Activated CD4-positive, CD25-positive, alpha-beta regulatory T cell treated with anti-CD3 and anti-CD28 coated beads, Interleukin-2, amount 50 U/mL, for 16 hours (primary cell): ENCODE measurements around the gene WAC.

ENCODE experiments used
- DNase-seq: peaks from one replicate; pipeline ENCODE4 v3.0.0-alpha.2; 2020; ENCODE audit warnings: low read depth, low spot score

The WAC gene

DNA sequence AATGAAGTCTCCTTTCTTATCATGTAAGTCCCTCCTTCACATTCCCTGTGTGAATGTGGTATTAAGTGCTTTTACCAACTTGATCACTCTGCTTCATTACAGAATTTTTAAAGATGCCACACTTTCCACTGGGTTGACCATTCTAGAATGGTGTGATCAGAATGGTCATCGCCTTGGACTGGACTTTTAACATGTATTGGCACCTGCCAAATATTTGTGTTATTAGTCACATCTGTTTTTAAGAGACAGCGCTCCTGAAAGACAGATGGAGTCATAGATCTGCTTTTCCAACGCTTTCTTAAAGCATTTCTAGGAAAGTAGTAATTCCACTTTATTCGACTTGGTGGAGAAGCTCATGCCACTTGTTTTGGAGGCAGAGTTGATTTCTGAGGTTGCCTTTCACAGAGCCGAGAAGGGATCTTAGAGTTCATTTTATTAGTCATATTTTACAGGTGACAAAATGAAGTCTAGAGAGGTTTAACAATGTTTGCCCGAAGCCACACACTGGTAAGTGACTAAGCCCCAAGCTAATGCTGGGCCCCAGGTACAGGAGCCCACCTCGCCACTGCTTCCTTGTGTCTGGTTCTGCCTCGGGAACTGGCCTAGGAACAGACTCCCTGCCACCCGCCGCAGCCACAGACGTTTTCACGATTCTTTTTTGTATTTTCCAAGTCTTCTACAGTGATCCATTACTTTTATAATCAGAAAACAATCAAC lies 134.0 kb downstream of the WAC start:
- no peak for DNase-seq

DNA sequence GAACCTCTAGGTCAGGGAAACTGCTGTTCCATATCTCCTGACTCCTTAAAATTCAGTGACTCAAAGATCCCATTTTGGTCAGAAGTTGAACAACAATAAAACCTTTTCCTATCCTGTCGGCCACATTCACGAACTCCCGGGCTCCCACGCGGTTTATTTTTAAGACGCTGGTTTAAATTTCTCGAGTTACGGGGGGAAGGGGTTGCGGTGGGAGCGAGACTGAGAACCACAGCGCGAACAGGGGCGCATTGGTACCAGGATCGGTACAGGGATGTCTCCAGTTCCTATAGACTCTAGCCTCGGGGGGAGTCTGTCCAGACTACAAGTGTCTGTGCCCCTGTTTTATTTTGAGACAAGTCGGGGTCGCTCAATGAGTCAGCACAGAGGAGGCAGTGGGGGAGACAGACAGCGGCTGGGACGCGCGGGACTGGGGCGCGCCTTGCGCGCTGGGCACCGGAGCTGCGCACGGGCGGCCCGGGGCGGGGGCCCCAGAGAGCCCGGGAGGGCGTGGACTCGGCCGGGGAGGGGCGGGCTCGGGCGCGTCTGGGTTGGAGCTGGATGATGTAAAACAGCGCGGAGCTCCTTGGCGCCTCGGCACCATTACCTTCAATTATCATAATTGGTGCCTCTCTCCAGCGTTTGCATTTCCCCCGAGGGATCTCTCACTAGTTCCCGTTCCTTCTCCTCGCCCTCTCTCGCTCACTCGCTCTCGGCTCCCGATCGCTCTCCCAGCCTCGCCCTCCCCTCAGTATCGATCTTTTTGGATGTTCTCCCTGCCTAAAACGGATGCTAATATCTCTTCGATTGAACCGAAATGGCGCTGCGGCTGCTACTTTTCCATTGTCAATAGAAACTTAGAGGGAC lies 135.7 kb downstream of the WAC start:
- no peak for DNase-seq

DNA sequence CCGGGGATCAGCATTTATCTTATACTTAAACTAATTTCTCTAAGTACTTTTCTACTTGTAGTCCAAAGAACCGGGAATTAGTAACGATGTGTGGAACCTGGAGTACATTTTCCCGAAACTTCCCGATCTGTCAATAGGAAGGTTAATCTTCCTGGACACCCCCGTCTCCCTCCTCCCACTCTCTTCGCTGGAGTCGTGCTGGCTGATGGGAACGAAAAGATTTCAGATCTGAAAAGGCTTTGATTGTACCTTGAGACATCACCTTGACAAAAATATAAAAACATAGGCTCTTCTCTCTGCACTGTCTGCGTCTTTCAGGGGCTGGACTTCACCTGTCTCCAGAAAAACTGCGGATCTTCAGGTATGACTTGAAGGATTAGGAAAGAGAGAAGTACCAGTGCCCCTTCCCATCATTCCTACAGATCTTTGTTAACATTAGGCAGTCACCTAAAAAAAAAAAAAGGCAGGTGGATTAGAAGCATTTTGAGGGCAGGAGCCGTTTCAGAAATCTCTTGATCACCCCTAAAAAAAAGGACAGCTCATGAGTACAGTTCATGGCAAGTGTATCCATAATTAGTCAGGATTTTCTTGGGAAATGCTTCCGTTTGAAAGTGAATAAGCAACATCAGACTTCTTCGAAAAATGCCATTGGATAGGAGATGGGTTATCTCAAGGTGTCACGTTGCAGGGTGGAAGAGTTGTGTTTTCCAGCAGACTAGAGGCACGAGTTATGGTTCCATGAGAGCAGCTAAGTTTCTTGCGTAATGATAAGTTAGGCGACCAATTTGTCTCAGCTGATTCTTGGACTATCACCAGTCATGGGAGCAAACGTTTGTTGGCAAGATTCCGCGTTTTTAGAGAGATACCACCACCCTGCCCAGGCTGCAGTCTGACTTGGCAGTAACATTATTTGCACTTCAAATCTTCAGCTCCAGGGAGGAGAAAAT lies 136.6 kb downstream of the WAC start:
- no peak for DNase-seq
